Activated CD4-positive, alpha-beta T cell treated with anti-CD3 and anti-CD28 coated beads, Interleukin-2, amount 10 ng/mL, durations not matched to agents 24 days and 14 days (primary cell): ENCODE data around the gene RAB6A. TPM values are rescaled to one million over a fixed set of nuclear protein-coding genes. Genes with fewer than 3 reads are reported as not detected.
"Not testable (repeated sequence)": the region's sequence is repeated elsewhere in the genome, so short reads cannot be mapped to it uniquely, and the experiment has no call there.

ENCODE experiments used
- DNase-seq: peaks from one replicate; pipeline ENCODE4 v3.0.0; 2022
- H3K27ac Mint-ChIP-seq: one replicate; pipeline ENCODE4 v1.8.0; 2022; ENCODE audit warnings: mild to moderate bottlenecking, mixed read lengths
- H3K27me3 Mint-ChIP-seq: one replicate; pipeline ENCODE4 v1.8.0; 2022; ENCODE audit warnings: mixed read lengths
- H3K36me3 Mint-ChIP-seq: one replicate; pipeline ENCODE4 v1.8.0; 2022; ENCODE audit warnings: low read depth, mild to moderate bottlenecking, mixed read lengths
- H3K4me1 Mint-ChIP-seq: one replicate; pipeline ENCODE4 v1.8.0; 2021; ENCODE audit warnings: mixed read lengths
- H3K4me3 Mint-ChIP-seq: one replicate; pipeline ENCODE4 v1.8.0; 2022; ENCODE audit warnings: mild to moderate bottlenecking, moderate library complexity, mixed read lengths
- H3K9me3 Mint-ChIP-seq: one replicate; pipeline ENCODE4 v1.8.0; 2021; ENCODE audit warnings: mixed read lengths
- intact Hi-C: fragments of 100-400 bp; cut with micrococcal nuclease; formaldehyde crosslinking; loops from one replicate; pipeline ENCODE4 v1.15.1; 2023
- total RNA-seq: library from RNA; stranded (reverse); gene quantifications from 2 replicates; pipeline ENCODE4 v1.2.3, GENCODE V29; 2022

The RAB6A gene
- 74.3 and 79.5 TPM in 2 replicates for total RNA-seq

DNA sequence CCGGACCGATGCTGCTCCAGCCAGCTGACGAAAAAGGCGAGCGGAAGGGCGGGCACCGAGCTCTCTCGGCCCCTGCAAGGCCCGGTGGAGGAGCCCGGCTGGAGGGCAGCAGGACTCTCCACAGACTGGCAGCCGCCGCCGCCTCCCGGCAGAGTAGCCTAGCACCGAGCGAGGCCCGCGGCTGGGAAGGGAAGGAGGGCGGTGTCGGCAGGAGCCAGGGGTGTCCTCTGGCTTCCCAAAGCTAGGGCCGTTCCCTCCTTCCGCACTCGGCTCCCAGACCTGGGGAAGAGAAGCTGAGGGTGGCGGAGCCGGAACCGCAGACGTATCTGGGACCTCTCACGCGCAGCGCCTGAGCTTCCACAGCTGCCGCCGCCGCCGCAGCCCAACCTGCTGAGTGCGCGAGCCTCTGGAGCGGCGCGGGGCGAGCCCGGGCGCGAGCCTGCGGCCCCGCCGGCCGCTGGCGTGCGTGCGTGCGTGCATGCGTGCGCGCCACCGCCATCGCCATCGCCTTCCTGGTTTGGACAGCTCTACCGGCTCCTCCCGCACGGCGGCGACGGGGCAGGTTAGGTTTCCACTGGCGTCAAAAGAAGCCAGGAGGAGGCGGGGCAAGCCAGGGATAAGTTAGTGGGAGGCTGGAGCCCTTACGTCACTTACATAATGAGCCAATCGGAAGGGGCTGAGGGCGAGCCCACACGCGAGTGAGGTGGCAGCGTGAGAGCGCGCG lies at the start of gene RAB6A:
RAB6A (minus strand) TSS at position 396 of the 724 bp plus-strand sequence. CDS start 439 bp downstream, outside the sequence.
- Mint-ChIP-seq H3K4me3 (peak within 1 kb of the TSS; percentile 97), H3K9me3 (no peaks in the 10 kb centered on the region), H3K4me1 (peaks cover 32% of the 10 kb centered on the region), H3K36me3 (peaks cover 8% of the 10 kb centered on the region), H3K27me3 (peaks cover 3% of the 10 kb centered on the region), H3K27ac (peak within 1 kb of the TSS; percentile 92)
- intact Hi-C loops: loop anchor here (1.0 kb wide), 5 partner anchors 18 to 410 kb away; partner anchors contain the start of genes C2CD3, FAM168A, MRPL48 and PPME1
- DNase-seq: peak; percentile 100

DNA sequence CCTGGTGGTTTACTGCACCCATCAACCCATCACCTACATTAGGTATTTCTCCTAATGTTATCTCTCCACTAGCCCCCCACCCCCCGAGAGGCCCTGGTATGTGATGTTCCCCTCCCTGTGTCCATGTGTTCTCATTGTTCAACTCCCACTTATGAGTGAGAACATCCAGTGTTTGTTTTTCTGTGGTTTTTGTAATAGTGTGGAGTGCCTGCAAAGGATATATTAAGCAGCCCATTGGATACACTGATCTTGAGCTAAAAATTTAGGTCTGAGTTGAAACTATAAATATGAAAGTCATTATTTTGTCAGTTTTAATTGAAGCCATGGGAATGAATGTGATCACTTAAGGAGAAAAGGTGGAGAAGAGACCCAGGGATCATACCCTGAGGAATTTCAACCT lies 49.8 kb upstream of the RAB6A start:
- no peaks in the 10 kb centered on the region for H3K9me3 Mint-ChIP-seq
- no peak overlapping the region for H3K27ac Mint-ChIP-seq
- intact Hi-C loops: no loop called here
- H3K4me3 Mint-ChIP-seq: no peak overlapping the region
- H3K27me3 Mint-ChIP-seq: no peaks in the 10 kb centered on the region
- peaks cover 31% of the 10 kb centered on the region for H3K36me3 Mint-ChIP-seq
- peaks cover 3% of the 10 kb centered on the region for H3K4me1 Mint-ChIP-seq
- no peak for DNase-seq

DNA sequence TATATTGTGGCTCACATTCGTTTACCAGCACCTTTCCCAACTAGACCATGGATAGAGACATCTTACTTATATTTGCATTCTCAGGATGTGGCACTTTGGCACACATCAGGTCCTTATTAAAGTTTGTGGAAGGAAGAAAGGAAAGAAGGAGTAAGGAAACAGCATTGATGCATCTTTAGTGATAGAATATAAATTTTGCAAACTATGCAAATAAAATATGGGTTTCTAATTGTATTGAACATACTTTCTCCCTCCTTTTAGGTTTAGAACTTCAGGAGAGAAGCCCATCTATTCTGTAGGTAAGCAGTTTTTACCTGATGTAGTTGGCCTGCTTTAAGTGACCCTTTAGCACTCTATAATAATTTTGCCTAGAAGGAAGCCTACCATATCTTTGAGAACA lies 47.2 kb upstream of the RAB6A start:
- no peak overlapping the region for H3K27ac Mint-ChIP-seq
- peaks cover 30% of the 10 kb centered on the region for H3K36me3 Mint-ChIP-seq

DNA sequence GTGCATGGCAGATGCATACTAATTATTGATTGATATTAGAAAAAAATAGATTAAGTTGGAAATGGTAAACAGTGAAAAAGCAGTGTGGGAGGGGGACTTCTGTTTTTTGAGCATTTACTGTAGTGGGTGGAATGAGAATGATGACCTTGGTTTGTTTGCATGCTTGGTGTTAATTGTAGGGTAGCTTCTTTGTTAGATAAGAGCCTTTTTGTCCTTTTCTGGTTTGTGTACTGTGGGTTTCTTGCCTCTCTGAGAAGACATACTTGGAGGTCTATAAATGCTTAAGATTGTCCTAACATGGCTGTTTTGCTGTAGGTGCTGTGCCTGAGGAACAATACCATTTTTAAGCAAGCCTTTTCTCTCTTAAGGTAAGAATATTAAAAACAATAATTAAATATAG lies 43.8 kb upstream of the RAB6A start:
- no peak for DNase-seq
- Mint-ChIP-seq H3K9me3 (no peaks in the 10 kb centered on the region), H3K4me3 (no peak overlapping the region), H3K4me1 (no peaks in the 10 kb centered on the region), H3K27ac (no peak overlapping the region), H3K27me3 (no peaks in the 10 kb centered on the region), H3K36me3 (peaks cover 26% of the 10 kb centered on the region)
- intact Hi-C loops: no loop called here

More for the DNA sequence above, 47.2 kb upstream of the RAB6A start:
- no peaks in the 10 kb centered on the region for H3K4me1 Mint-ChIP-seq
- no peaks in the 10 kb centered on the region for H3K27me3 Mint-ChIP-seq
- DNase-seq: no peak
- intact Hi-C loops: no loop called here
- H3K4me3 Mint-ChIP-seq: no peak overlapping the region
- H3K9me3 Mint-ChIP-seq: no peaks in the 10 kb centered on the region

DNA sequence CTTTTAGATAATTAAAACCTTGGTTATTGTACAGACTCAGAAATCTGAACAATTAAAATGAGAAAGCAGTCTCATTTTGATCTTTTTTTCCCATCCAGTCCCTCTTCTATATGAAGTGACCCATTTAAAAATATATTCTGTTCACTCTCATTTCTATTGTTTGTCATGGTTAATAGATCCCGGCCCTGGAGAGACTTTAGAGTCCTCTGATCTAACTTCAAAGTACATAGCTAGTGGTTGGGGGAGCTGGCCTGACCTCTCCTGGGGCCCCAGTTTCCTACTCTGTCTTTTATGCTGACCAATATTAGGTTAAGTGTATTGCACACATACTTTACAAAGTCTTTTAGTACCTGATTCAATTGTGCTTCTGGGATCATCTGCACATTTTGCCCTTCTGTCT lies 40.3 kb upstream of the RAB6A start:
- Mint-ChIP-seq H3K9me3 (no peaks in the 10 kb centered on the region), H3K4me1 (no peaks in the 10 kb centered on the region), H3K27ac (no peak overlapping the region), H3K36me3 (peaks cover 13% of the 10 kb centered on the region), H3K27me3 (no peaks in the 10 kb centered on the region), H3K4me3 (no peak overlapping the region)
- DNase-seq: no peak
- intact Hi-C loops: no loop called here

DNA sequence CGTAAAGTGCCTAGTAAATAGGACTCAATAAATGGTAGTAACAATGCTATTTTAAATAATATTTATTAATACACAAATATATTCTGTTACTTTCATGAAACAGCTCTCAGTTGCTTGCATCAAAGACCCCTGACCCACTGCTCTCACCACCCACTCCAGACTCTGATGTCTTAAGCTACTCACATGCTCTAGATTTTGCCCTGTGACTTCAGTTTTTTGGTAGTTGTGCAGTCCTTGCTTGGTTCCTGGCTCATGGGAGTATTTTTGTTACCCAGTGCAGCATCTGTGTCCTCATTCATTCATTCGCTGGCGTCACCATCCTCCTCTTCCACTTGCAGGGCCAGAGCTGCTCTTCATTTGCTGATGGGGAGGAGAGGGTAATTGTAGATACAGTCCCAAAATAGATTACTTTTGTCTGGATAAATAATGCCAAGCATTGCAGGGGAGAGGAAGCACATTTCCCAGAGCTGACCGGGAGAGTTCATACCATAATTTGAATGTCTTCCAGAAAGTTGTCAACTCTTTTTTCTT lies 39.5 kb upstream of the RAB6A start:
- intact Hi-C loops: no loop called here
- Mint-ChIP-seq H3K27me3 (no peaks in the 10 kb centered on the region), H3K4me3 (no peak overlapping the region), H3K27ac (no peak overlapping the region), H3K9me3 (no peaks in the 10 kb centered on the region), H3K36me3 (peaks cover 9% of the 10 kb centered on the region), H3K4me1 (no peaks in the 10 kb centered on the region)
- DNase-seq: no peak

DNA sequence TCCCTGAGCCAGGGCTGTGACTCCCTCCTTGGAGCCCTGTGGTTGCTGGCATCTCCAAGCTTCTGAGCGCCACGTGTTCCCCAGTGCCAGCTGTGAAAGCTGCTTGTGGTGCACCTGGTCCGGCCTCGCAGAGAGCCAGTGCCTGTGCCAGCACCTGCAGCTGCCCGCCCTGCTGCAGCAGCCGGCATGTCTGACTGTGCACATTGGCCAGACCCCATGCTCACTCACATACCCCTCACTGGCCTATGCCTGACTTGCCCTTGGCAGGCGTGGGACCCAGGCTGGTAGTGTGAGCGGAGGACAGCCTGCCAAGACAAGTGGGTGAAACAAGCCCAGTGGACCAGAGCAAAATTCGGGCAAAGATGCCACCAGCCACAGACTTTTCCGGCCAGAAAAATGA lies 36.6 kb upstream of the RAB6A start:
- H3K27ac Mint-ChIP-seq: no peak overlapping the region
- no peaks in the 10 kb centered on the region for H3K27me3 Mint-ChIP-seq
- H3K9me3 Mint-ChIP-seq: no peaks in the 10 kb centered on the region
- intact Hi-C loops: no loop called here
- DNase-seq: no peak
- H3K4me3 Mint-ChIP-seq: no peak overlapping the region
- H3K36me3 Mint-ChIP-seq: peaks cover 13% of the 10 kb centered on the region
- H3K4me1 Mint-ChIP-seq: peaks cover 4% of the 10 kb centered on the region

DNA sequence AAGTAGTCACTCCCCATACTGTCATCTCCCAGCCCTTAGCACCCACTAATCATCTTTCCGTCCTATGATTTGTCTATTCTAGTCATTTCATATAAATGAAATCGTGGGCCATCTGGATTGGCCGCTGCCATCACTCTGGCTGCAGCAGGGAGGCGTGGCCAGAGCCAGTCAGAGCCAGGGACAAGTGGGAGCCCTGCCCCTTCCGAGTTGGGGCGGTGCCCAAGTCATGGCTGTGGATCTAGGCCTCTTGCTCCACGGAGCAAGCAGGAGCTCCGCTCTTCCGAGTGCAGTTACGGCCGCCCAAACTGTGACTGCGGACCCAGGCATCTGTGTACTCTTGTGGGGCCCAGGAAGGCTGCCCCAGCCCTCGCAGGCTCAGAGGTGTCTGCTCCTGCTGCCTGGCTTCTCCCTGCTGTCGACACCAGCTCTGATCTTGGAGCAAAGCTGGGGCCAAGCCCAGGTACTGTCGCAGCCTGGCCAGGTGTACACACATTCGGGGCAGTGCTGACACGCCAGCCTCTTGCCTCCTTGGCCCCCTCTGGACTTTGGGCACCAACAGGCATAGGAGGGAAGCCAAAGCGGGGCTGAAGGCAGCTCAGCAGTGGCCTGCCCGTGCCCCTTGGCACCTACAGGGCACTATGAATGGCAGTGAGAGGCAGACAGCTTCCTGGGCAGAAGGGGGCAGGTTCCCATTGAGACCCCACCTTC lies 35.2 kb upstream of the RAB6A start:
- H3K27me3 Mint-ChIP-seq: no peaks in the 10 kb centered on the region
- peaks cover 9% of the 10 kb centered on the region for H3K36me3 Mint-ChIP-seq
- peaks cover 4% of the 10 kb centered on the region for H3K4me1 Mint-ChIP-seq
- no peak overlapping the region for H3K27ac Mint-ChIP-seq
- no peaks in the 10 kb centered on the region for H3K9me3 Mint-ChIP-seq
- DNase-seq: no peak
- intact Hi-C loops: no loop called here
- no peak overlapping the region for H3K4me3 Mint-ChIP-seq

DNA sequence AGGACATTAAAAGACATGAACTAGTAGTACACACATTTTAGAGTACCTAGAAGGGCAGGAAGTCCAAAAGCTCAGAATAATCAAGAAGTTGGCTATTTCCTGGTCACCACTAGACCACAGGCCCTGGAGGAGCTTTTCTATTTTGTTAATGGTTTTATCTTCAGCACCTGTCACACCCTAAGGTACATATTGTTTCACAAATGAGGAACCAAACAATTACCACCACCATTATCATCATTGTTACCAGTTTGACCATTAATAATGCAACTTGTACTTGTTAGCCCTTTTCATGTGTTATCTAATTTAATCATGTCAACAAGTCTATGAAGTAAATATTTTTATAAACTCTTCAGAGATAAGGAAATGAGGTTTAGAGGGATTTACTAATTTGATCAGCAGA lies 31.7 kb upstream of the RAB6A start:
- H3K36me3 Mint-ChIP-seq: peaks cover 7% of the 10 kb centered on the region
- no peak overlapping the region for H3K4me3 Mint-ChIP-seq
- H3K4me1 Mint-ChIP-seq: peaks cover 12% of the 10 kb centered on the region
- no peak for DNase-seq
- intact Hi-C loops: no loop called here
- H3K9me3 Mint-ChIP-seq: no peaks in the 10 kb centered on the region
- no peaks in the 10 kb centered on the region for H3K27me3 Mint-ChIP-seq
- H3K27ac Mint-ChIP-seq: no peak overlapping the region

DNA sequence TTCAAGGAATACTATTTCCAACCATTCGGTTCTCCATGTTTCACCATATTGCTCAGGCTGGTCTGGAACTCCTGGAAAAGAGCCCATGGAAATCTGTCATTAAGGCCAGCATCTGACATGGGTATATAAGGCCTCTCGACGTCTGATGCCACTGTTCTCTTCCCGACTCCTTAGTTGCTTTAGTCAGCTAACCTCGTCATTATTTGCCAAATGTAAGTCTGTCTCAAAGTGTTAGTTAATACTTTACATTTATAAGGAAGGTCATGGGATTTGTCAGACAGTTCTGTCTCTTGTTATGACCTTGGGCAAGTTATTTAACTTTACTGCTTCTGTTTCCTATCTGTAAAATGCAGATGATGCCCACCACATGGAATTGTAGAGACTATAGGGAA lies 28.4 kb upstream of the RAB6A start:
- intact Hi-C loops: loop anchor here (5.0 kb wide), 1 partner anchor 383 kb away; the partner anchor contains the start of genes C2CD3 and PPME1
- H3K27ac Mint-ChIP-seq: no peak overlapping the region
- no peaks in the 10 kb centered on the region for H3K9me3 Mint-ChIP-seq
- peaks cover 3% of the 10 kb centered on the region for H3K36me3 Mint-ChIP-seq
- DNase-seq: no peak
- H3K27me3 Mint-ChIP-seq: no peaks in the 10 kb centered on the region
- H3K4me3 Mint-ChIP-seq: peak overlapping the region; percentile 99
- peaks cover 18% of the 10 kb centered on the region for H3K4me1 Mint-ChIP-seq

DNA sequence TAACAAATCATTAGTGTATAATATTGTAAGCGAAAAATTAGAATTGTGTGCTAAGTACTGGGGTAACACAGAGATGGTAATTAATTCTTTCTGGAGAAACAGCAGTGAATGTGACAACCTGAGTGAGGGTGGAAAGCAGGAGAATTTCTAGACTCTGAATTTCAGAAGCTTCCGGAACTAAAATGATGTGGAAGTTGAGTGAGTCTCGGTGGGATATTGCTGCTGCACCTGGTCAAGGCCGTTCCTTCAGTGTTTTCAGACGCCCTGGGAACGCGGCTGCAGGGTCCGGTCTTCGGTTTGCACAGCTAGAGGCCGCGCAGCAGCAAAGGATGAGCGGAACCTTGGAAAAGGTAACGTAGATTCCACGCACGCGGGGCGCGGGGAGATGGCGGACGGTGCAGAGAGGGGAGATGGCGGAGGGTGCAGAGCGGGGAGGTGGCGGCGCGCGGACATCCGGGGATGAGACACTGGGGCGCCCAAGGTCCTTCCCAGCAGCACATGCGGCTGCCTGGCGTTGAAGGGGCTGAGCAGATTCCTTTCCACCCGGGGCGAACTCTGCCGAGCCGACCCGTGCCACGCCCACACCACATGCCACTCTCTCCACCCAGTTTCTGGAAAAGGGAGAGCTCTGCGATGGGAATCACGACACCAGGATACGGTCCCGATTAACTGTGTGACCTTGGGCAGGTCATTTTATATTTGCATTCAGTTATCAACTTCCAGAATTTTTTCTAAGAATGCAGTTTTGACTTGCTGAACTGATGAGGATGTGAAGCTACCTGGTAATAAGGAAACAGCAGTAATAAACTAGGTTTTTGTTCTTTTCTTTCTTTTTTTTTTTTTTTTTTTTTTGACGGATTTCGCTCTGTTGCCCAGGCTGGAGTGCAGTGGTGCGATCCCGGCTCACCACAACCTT lies 27.0 kb upstream of the RAB6A start, which contains the start of gene MRPL48:
MRPL48 (plus strand) TSS at position 232 of the 916 bp plus-strand sequence; CDS start at position 330, 98 bp downstream.
- Mint-ChIP-seq H3K4me3 (peak within 1 kb of the TSS; percentile 99), H3K4me1 (peaks cover 14% of the 10 kb centered on the region), H3K27me3 (no peaks in the 10 kb centered on the region), H3K9me3 (no peaks in the 10 kb centered on the region), H3K27ac (peak within 1 kb of the TSS; percentile 95), H3K36me3 (no peaks in the 10 kb centered on the region)
- DNase-seq: peak; percentile 96
- intact Hi-C loops: loop anchor here (1.0 to 5.0 kb wide), 4 partner anchors 9 to 384 kb away; partner anchors contain the start of genes C2CD3, COA4, PAAF1 and PPME1

DNA sequence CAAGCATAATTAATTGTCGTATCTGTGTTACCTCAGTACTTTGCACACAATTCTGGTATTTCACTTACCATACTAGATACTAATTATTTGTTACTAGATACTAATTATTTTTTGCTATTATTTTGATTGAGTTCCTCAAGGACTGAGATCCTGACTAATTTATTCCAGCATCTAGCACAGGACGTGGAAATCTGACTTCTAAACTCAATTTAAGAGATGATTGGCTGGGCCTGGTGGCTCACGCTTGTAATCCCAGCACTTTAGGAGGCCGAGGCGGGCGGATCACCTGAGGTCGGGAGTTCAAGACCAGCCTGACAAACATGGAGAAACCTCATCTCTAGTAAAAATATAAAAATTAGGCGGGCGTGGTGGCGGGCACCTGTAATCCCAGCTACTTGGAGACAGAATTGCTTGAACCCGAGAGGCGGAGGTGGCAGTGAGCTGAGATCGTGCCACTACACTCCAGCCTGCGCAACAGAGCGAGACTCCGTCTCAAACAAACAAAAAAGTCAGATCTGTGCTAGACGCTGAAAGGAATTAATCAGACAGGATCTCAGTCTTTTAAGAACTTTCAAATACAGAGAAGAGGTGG lies 26.3 kb upstream of the RAB6A start:
- intact Hi-C loops: loop anchor here (1.0 to 5.0 kb wide), 2 partner anchors 26 to 385 kb away; partner anchors contain the start of genes C2CD3, PPME1 and RAB6A
- peak; percentile 69 for DNase-seq

DNA sequence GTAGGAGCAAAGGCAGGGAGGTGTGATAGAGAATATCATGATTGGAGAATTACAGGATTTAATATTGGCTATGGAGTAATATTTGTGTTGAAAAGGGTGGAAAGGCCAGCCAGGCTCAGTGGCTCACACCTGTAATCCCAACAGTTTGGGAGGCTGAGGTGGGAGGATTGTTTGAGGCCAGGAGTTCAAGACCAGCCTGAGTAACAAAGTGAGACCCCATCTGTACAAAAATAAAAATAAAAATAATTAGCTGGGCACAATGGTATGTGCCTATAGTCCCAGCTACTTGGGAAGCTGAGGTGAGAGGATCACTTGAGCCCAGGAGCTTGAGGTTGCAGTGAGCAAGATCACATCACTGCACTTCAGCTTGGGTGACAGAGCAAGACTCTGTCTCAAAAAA lies 24.6 kb upstream of the RAB6A start:
- H3K4me1 Mint-ChIP-seq: peaks cover 14% of the 10 kb centered on the region
- not testable (repeated sequence) for H3K36me3 Mint-ChIP-seq, DNase-seq, H3K9me3 Mint-ChIP-seq, H3K27me3 Mint-ChIP-seq, H3K4me3 Mint-ChIP-seq, H3K27ac Mint-ChIP-seq
- intact Hi-C loops: loop anchor here (5.0 kb wide), 1 partner anchor 387 kb away; the partner anchor contains the start of genes C2CD3 and PPME1

More for the DNA sequence above, 26.3 kb upstream of the RAB6A start:
- Mint-ChIP-seq H3K36me3 (no peaks in the 10 kb centered on the region), H3K27me3 (no peaks in the 10 kb centered on the region), H3K27ac (peak overlapping the region; percentile 95), H3K9me3 (no peaks in the 10 kb centered on the region), H3K4me3 (peak overlapping the region; percentile 99), H3K4me1 (peaks cover 14% of the 10 kb centered on the region)
